ENCODE measurements around the gene NGEF.

Gene NGEF

GRCh38 chr2:232931636-232932035 lies 81.4 kb downstream of the NGEF start:
- H3K4me3 ChIP-seq (replicated peaks; ENCODE audit: low read depth, low read length), result no peak overlapping the region
- no peak for DNase-seq (ENCODE audit: extremely low read depth, low read depth)
- TF ChIP-seq, protein P1, sequence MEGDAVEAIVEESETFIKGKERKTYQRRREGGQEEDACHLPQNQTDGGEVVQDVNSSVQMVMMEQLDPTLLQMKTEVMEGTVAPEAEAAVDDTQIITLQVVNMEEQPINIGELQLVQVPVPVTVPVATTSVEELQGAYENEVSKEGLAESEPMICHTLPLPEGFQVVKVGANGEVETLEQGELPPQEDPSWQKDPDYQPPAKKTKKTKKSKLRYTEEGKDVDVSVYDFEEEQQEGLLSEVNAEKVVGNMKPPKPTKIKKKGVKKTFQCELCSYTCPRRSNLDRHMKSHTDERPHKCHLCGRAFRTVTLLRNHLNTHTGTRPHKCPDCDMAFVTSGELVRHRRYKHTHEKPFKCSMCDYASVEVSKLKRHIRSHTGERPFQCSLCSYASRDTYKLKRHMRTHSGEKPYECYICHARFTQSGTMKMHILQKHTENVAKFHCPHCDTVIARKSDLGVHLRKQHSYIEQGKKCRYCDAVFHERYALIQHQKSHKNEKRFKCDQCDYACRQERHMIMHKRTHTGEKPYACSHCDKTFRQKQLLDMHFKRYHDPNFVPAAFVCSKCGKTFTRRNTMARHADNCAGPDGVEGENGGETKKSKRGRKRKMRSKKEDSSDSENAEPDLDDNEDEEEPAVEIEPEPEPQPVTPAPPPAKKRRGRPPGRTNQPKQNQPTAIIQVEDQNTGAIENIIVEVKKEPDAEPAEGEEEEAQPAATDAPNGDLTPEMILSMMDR (IDR thresholded peaks at IDR 0.05; ENCODE audit: low read depth, low read length, missing control alignments), result no peak

GRCh38 chr2:232930059-232930400 lies 83.0 kb downstream of the NGEF start:
- no peak overlapping the region for H3K4me3 ChIP-seq (replicated peaks; ENCODE audit: low read depth, low read length)
- DNase-seq (ENCODE audit: extremely low read depth, low read depth), result no peak
- TF ChIP-seq, protein P1 (IDR thresholded peaks at IDR 0.05; ENCODE audit: low read depth, low read length, missing control alignments), result no peak

DNA sequence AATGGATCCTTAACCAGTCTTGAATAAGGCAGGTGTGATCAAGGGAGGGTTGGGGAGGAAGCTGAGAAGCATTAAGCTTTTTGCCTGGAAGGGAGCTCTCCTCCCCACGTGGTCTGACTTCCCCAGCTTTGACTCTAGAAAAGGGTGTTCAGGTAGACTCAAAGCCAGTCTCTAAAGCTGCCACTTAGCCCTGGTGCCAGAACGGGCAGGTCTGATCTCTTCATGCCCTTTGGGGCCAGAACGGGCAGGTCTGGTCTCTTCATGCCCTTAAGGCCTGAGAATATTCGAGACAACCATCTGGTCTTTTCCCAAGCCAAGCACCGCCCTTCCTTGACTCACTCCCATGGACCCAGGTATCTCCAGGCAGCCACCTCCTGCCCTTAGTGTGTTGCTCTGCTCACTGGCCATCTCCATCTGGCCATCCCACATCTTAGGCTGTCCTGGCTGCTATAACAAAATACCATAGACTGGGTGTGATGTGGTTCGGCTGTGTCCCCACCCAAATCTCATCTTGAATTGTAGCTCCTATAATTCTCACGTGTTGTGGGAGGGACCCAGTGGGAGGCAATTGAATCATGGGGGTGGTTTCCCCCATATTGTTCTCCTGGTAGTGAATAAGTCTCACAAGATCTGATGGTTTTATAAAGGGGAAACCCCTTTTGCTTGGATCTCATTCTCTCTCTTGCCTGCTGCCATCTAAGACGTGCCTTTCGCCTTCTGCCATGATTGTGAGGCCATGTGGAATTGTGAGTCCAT lies 83.6 kb downstream of the NGEF start:
- TF ChIP-seq, protein P1 (IDR thresholded peaks at IDR 0.05; ENCODE audit: low read depth, low read length, missing control alignments), result no peak
- H3K4me3 ChIP-seq (replicated peaks; ENCODE audit: low read depth, low read length), result no peak overlapping the region
- DNase-seq (ENCODE audit: extremely low read depth, low read depth), result no peak

GRCh38 chr2:232928551-232929302 lies 84.3 kb downstream of the NGEF start:
- no peak overlapping the region for H3K4me3 ChIP-seq (replicated peaks; ENCODE audit: low read depth, low read length)
- TF ChIP-seq, protein P1 (IDR thresholded peaks at IDR 0.05; ENCODE audit: low read depth, low read length, missing control alignments), result no peak
- no peak for DNase-seq (ENCODE audit: extremely low read depth, low read depth)

DNA sequence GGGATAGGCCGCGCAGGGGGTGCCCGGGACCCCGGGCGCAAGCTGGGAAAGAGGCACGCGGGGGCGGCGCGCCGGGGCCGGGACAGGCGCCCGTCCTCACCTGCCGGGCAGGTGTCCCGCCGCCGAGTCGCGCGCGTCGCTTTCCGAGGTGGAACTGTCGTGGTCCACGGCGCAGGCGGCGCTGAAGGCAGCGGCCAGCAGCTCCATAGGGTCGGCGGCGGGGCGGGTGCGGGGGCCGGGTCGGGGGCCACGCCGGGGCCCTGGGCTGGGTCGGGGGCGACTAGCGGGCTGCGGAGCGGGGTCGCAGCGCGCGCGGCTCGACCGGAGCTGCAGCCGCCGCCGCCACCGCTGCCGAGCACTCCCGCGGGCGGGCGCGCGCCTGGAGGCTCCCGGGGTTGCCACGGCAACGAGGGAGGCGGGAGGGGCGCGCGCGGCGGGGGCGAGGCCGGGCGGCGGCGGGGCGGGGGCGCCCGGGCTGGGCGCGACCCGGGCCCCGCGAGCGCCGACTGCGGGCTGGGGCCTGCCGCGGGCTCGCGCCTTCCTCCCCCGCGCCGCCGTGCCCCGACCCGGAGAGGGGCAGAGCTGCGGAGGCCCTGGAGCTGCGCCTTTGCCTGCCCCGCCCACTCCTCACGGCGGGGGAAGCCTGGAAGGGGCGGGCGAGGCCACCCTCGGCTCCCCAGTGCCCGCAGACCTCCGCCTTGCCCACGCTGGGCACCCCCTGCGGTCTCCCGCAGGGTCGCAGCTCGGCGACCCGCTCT lies 85.1 kb downstream of the NGEF start:
- TF ChIP-seq, protein P1 (IDR thresholded peaks at IDR 0.05; ENCODE audit: low read depth, low read length, missing control alignments), result no peak
- DNase-seq (ENCODE audit: extremely low read depth, low read depth), result no peak
- H3K4me3 ChIP-seq (replicated peaks; ENCODE audit: low read depth, low read length), result peak overlapping the region; percentile 11; the same call in 1 of the 2 replicates

GRCh38 chr2:232927032-232927792 lies 85.8 kb downstream of the NGEF start:
- no peak for DNase-seq (ENCODE audit: extremely low read depth, low read depth)
- TF ChIP-seq, protein P1 (IDR thresholded peaks at IDR 0.05; ENCODE audit: low read depth, low read length, missing control alignments), result no peak
- peak overlapping the region; percentile 11; the same call in 1 of the 2 replicates for H3K4me3 ChIP-seq (replicated peaks; ENCODE audit: low read depth, low read length)
